Measurements from ENCODE around the gene ATP6V1B1.

The ATP6V1B1 gene

GRCh38 chr2:70977605-70978205, 42.0 kb downstream of the ATP6V1B1 start:
- peak; percentile 33 to 34 for DNase-seq

GRCh38 chr2:70978341-70979179, 42.9 kb downstream of the ATP6V1B1 start, which contains the start of gene ANKRD53:
TSS of gene ANKRD53 (plus strand) at chr2:70978630. CDS start at chr2:70978646, 16 bp downstream.
- peak in 1 of 2 donors; percentile 15 for DNase-seq

GRCh38 chr2:70979180-70979488, 43.4 kb downstream of the ATP6V1B1 start:
- DNase-seq = no peak

DNA sequence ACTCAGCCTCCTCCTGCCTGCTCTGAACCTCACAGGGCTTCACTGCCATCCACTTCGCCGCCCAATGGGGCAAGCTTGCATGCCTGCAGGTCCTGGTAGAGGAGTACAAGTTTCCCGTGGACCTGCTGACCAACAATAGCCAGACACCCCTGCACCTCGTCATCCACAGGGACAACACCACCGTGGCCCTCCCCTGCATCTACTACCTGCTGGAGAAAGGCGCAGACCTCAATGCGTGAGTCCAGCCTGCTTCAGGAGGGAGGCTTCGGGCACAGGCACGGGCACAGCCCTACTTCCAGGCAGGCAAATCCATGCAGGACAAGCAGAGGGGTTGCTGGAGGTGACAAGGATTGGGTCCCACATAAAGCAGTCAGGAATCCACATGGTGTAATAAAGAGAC, 43.9 kb downstream of the ATP6V1B1 start:
- no peak for DNase-seq

DNA sequence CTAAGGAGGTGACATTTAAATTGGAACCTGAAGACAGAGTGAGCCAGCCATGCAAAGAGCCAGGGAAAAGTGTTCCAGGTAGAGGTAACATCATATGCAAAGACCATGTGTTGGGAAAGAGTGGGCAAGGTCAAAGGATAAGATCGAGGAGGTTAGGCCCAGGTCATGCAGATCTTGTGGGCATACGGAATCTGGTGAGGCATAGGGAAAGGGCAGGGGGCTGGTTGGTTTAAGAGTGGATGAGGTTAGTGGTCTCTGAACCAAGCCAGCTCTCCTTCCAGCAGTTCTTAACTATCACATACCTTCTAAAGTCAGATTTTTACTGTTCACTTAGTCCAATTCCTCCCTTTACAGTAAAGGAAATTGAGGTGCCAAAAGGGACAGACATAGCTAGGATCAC, 45.7 kb downstream of the ATP6V1B1 start:
- no peak for DNase-seq

DNA sequence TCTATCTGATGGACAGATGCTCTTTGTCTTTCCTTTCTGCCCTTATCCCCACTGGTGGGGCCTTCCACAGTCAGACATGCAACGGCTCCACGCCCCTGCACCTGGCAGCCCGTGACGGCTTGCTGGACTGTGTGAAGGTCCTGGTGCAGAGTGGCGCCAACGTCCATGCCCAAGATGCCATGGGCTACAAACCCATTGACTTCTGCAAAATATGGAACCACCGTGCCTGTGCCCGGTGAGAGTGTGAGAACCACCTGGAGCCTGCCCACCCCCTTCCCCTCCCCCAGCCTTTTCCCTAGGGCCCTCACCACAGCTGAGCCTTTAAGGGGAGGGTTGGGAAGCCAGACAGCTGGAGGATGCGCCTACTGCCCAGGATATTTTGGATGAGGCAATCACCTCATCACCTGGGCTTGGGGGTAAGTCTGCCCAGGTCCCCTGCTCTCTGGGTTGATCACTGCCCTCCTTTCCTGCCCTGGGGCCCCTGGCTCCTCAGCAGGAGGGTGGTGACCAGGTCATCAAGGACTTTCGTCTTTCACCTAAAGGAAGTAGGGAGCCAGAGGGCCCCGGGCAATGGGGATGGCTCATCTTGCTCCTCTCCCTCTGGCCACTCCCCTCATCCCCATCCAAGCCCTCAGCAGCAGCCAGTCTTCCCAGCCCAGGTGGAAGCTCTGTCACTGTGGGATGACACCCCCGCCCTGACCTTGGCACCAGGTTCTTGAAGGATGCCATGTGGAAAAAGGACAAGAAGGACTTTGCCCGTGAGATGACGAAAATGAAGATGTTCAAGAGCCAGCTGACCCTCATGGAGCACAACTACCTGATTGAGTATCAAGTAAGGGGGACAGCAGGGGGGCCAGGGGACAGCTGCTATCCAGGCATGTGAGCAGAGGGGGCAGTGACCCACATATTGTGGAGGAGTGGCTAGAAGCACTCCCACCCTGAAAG, 46.4 kb downstream of the ATP6V1B1 start:
- DNase-seq = no peak

DNA sequence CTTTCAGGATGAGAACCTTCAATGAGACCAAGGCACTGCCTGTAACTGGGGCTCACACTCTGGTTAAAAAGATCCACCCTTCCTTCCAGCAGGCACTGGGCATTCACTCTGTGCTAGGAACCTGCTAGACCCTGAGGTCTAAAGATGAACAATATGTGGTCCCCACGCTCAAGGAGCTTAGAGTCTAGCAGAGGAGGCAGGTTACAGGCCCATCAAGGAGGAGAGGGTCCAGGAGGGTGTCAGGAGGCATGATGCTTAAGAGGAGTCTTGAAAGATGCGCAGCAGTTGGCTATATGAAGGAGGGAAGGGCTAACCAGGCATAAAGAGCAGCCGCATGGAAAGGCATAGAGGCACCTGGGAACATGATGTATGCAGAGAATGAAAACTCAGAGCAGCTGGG, 47.3 kb downstream of the ATP6V1B1 start:
- DNase-seq = no peak

- no peak for DNase-seq
Measured at GRCh38 chr2:70983506-70984227, 48.0 kb downstream of the ATP6V1B1 start.

- DNase-seq = no peak
Measured at GRCh38 chr2:70984228-70984575, 48.5 kb downstream of the ATP6V1B1 start.

- DNase-seq = peak; percentile 82
Measured at GRCh38 chr2:70984576-70985282, 49.0 kb downstream of the ATP6V1B1 start.

GRCh38 chr2:70985283-70985688, 49.6 kb downstream of the ATP6V1B1 start:
- DNase-seq = no peak

DNA sequence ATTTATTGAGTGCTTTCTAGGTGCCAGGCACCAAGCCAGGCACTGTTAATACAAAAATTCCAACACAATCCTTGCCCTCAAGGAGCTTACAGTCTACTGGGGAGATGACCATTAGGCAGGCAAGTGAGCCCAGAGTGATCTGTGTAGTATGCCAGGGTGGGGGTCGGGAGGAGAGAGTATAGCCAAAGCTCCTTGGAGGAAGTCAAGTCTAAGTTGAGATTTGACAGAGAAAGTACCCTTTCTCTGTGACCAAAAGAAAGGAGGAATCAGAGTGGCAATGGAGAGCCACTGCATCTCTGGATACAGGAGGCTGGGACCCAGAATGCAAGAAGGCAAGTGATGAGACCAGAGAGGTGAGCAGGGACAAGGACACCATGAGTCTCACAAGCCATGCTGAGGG, 50.3 kb downstream of the ATP6V1B1 start:
- no peak for DNase-seq

DNA sequence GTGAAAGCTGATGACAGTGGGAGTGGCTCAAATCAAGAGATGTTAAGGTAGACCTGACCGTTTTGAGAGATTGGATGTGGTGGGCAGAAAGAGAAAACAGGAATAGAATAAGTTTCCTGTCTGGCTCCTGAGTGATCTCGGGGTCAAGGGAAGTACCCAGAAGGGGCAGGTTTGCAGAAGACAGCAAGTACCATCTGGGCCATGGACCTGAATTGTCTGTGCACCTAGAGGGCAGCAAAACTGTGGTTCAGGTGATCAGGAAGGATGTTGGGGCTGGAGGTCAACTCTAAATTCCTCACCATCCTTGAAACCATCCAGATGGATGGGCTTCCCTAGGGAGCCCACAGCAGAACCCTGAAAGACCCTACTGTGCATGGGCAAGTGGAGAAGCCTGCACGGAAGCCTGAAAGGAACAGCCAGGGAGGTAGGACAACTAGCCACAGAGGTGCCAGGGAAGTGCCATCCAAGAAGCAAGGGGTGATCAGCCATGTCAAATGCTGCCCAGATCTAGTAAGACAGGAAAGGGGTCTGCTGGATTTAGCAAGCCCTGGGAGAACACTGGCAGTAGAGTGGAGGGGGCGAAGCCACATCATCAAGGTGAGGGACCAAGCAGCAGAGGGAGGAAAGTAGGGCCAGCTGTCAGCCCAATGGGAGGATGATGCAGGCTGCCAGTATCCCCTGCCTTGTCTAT, 50.9 kb downstream of the ATP6V1B1 start:
- no peak for DNase-seq

- no peak for DNase-seq
Measured at GRCh38 chr2:70987386-70987785, 51.7 kb downstream of the ATP6V1B1 start.

- DNase-seq = no peak
Measured at GRCh38 chr2:70988151-70988550, 52.5 kb downstream of the ATP6V1B1 start.

DNA sequence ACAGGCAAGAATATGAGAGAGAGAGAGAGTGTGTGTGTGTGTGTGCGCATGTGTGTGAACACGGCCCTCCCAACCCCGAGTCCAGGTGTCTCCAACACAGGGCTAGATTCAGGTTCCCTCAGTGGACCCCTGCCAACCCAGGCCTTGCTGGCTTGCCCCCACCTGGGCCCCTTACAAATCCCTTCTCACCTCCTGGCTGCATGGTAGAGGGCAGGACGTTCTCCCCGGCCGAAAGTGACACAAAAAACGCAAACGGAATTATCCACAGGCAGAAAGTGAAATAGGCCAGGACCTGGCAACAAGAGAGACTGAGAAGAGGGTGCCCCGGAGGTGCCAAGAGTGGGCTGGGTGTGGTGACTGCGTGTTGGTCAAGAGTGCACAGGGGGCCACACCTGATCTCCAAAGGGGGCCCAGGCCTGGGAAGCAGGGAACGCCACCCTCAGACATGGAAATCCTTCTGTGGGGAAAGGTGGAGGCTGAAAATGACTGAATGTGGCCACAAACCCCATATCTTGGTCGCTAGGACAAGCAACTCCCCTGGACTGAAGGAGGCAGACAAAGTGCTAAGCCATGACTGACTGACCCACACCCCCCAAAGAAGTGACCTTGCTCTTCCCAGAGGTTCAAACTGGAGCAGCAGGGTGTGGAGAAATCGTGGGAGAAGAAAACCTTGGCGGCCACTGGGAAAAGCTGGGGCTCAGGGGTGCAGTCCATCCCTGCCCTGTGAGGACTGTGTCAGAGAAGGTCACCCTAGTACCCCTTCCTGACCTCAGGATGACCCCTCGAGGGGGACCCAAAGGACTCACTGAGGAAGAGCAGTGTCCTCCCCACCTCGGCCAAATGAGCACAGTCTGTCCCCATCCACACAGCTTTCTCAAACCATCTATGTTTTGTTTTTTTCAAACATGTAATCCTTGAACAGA, 53.3 kb downstream of the ATP6V1B1 start:
- no peak for DNase-seq

DNA sequence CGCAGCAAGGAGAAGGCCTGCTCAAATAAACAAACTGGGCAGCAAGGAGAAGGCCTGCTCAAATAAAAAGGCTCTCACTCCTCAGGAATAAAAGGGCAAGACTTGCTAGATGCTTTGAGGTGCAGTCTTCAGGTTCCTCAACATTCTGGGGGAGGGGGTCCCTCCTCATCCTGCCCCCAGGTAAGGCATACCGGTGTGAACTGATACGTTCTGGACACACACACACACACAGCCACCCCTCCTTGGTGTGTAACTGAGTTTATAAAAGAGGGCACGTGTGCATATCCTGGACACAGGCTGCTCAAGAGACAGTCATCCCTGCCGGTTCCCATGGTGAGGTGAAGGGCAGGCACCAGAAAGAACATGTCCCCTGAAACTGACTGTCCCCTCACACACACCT, 54.5 kb downstream of the ATP6V1B1 start:
- no peak for DNase-seq

- DNase-seq = no peak
Measured at GRCh38 chr2:70991142-70991541, 55.4 kb downstream of the ATP6V1B1 start.

DNA sequence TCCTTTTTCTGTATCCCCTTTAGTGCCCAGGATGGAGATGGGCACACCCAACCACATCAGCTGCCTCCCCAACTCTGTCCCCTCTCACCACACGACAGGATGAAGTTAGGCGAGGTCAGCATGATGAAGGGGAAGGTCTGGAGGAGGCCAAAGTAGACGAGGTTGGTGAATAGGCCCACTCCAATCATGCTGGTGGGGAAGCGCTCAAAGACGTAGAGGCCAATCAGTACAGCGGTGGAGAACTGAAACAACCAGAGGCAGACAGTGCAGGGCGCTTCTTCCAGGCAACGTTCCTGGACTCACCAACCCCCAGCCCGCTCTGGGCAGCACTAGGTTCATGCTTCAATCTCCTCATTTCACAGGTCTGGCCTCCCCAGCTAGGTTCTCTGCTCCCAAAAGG, 56.0 kb downstream of the ATP6V1B1 start:
- no peak for DNase-seq
